Measurements from ENCODE around the gene CALN1. TPM values are rescaled to one million over a fixed set of nuclear protein-coding genes. Genes with fewer than 3 reads are reported as not detected.

CALN1 gene
- polyA plus RNA-seq, 4 donors, result 0.46 to 0.90 (median 0.55) TPM

- DNase-seq (ENCODE audit: low read depth in 4 of 4, low spot score in 3 of 4), result no peak
Measured at GRCh38 chr7:72016574-72016973, 395.6 kb downstream of the CALN1 start.

DNA sequence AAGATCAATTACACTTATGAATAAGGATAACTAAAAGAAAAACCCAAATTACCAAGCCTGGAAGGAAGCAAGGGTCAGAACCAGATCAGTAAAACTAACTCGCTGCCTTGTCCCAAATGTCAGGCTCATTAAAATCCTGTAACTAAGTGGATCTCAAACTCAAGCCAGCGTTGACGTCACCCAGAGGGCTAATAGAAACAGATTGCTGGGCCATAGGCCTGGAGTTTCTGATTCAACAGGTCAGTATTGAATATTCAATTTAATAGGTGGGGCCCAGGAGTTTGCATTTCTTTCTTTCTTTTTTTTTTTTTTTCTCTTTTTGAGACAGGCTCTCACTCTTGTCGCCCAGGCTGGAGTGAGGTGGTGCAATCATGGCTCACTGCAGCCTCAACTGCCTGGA lies 397.0 kb downstream of the CALN1 start:
- no peak for DNase-seq (ENCODE audit: low read depth in 4 of 4, low spot score in 3 of 4)

DNA sequence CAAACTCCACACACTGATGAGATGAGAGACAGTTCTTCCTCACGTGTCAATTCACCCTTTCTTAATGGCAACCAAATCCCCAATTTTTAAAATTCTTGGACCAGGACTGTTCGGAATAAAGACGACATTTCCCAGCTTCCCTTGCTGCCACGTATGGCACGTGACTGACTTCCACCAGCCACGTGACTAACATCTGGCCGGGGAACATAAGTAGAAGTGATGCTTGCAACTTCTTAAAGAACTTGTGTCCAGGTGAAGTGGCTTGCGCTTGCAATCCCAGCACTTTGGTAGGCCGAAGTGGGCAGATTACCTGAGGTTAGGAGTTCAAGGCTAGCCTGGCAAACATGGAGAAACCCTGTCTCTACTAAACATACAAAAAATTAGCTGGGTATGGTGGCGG lies 405.1 kb downstream of the CALN1 start:
- no peak for DNase-seq (ENCODE audit: low read depth in 4 of 4, low spot score in 3 of 4)

DNA sequence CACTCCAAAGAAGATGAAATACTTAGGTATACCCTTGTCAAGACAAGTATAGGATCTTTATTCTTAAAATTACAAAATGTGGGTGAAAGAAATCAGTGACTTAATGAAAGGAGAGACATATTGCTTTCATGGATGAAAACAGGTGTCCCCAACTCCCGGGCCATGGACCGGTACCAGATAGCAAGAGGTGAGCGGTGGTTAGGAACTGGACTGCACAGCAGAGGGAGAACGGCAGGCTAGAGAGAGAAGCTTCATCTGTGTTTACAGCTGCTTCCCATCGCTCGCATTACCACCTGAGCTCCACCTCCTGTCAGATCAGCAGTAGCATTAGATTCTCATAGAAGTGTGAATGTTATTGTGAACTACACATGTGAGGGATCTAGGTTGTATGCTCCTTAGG lies 408.9 kb downstream of the CALN1 start:
- DNase-seq (ENCODE audit: low read depth in 4 of 4, low spot score in 3 of 4), result no peak

GRCh38 chr7:71996141-71996540 lies 416.0 kb downstream of the CALN1 start:
- no peak for DNase-seq (ENCODE audit: low read depth in 4 of 4, low spot score in 3 of 4)

DNA sequence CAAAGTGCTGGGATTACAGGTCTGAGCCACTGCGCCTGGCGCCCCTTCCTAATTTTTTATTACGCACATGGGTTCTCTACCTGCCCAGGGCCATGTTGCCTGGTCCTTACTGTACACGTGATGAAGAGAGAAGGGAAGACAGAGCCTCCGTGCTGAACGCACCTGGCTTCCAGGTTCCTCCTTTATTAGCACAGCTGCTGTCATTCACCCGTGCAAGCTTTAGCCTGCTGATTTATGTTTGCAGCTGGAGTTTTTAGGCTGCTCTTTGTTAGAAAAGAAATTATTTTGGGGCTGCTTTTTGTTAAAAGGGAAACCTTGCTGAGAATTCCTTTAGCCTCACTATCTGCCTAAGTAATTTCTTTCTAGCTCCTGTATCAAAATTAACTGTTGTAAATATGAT lies 417.0 kb downstream of the CALN1 start:
- no peak for DNase-seq (ENCODE audit: low read depth in 4 of 4, low spot score in 3 of 4)

DNA sequence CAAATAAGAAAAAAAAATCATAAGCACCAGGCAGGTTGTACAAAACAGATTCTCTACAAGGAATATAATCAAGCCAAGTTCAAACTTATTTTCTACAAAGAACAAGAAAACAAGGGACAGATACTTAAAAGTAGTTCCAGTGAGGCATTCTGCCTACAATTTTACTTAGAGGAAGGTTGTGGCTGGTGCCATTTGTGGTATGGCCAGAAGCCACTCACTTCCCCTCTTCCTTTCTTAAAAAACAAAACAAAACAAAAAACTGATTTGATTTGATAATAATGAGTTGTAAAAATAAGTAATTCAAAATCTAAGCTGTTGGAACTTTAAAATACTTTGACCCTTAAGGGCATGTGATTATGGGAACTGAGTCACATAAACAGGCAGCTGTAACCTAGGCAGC lies 420.6 kb downstream of the CALN1 start:
- DNase-seq (ENCODE audit: low read depth in 4 of 4, low spot score in 3 of 4), result no peak

GRCh38 chr7:71990138-71990462 lies 422.0 kb downstream of the CALN1 start:
- no peak for DNase-seq (ENCODE audit: low read depth in 4 of 4, low spot score in 3 of 4)

GRCh38 chr7:71988201-71988600 lies 423.9 kb downstream of the CALN1 start:
- DNase-seq (ENCODE audit: low read depth in 4 of 4, low spot score in 3 of 4), result no peak

DNA sequence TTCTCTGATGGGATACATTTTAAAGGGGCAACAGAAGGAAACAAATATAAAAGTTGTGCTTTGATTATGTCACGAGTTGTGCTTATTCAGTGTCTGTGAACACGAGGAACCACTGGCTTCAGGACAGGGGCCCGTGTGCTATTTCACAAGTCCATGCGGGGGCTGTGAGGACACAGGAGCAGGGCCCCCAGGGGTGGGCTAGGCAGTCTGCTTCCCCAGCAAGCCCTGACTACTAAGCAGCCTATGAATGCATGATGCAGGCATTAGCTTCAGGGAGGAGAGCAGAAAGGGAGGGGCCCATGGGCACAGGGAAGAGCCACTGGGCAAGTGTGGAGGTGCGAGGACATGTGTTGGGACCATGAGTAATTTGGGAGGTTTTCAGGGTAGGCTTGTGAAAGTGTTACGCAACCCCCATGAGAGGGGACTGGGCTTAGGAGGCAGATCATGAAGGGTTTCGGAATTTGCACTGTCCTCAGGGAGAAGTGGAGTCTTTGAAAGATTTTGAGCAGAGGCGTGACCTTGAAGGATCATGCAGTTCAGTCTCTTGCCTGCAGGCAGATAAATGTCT lies 424.9 kb downstream of the CALN1 start:
- no peak for DNase-seq (ENCODE audit: low read depth in 4 of 4, low spot score in 3 of 4)

DNA sequence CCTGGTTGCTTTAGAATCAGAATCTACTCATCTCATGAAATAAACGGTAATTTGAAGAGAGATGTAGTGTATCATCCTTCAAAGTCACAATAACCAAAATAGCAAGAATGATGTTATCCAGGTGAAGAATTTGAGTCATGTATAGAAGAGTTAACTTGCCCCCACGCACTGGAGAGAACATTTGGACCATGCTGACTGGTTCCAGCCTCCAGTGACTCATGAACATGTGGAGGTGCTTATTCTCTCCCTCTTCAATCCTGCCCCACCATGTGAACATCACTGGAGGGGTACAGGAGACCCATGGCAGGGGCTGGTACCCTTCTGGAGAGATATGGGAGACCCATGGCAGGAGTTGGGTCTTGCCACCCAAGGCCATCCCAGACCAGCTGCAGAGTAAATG lies 427.8 kb downstream of the CALN1 start:
- DNase-seq (ENCODE audit: low read depth in 4 of 4, low spot score in 3 of 4), result no peak

GRCh38 chr7:71982851-71983250 lies 429.3 kb downstream of the CALN1 start:
- no peak for DNase-seq (ENCODE audit: low read depth in 4 of 4, low spot score in 3 of 4)

DNA sequence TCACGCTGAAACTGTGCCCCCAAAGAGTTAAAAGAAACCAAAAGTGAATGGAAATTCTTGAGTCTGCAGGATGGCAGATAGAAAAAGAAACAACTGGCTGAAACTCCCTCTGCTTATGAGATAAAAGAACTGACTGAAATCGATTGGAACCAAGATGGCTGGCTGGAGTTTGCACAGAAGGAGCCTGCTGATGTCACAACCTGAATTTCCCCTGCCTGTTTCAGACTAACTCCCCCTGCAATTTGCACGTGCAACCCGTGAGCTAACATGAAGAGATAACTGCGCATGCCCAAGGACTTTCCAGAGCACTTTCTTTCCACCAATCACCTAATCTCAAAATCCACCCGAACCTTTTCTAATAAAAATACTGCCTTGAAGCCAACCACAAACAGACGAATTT lies 435.5 kb downstream of the CALN1 start:
- DNase-seq (ENCODE audit: low read depth in 4 of 4, low spot score in 3 of 4), result no peak

- no peak for DNase-seq (ENCODE audit: low read depth in 4 of 4, low spot score in 3 of 4)
Measured at GRCh38 chr7:71974611-71975010, 437.5 kb downstream of the CALN1 start.

DNA sequence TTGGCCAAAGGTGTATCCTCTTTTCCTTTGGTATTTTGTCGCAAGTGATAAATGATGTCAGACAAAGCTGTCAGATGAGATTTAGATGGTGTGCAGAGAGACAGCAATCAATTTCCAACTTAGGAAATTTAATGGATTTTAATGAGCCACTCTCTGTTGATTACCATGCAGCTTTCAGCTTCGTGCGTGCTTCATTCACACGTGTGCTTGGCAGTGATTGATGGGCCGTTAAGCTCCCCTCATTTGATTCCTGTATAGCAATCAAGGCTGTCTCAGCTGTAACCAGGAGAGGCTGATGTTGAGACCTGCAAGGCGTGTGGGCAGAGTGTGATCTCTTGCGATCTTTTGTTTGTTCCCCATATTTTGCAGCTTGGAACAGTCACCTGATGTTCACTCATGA lies 439.6 kb downstream of the CALN1 start:
- DNase-seq (ENCODE audit: low read depth in 4 of 4, low spot score in 3 of 4), result no peak

DNA sequence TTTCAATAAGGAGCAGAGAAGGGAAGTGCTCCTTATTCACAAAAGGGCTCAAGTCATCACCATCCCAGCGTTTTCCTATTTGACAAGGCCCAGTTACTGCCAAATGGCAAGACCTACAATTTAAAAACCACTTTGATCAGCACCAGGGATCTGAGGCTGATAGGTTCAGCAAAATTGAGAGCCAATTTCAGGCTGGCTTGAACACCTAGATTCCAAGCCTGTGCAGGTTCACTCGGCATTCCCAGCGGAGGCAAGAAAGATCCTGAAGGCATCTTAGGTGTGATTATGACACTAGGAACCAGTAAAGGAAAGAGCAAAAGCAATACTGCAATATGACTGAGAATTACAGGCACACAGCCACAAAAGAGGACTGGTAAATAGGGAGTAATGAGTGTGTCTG lies 441.4 kb downstream of the CALN1 start:
- no peak for DNase-seq (ENCODE audit: low read depth in 4 of 4, low spot score in 3 of 4)

DNA sequence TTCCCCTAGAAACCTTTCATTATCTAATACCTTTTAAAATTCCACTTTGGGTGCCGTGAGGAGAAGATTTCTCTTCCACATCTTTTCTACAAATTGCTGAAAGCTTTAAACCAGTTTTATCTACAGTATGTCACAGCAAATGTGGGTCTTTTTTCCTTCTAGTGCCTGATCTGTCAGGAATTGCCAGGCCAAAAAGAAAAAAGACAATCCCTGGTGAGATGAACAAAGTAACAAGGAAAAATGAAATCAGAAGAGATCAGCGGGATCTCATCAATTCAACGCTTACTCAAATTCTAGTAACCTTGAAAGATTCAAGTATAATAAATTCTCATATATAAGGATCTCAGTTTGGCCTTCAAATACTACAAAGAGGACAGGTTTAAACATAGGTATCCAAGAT lies 449.5 kb downstream of the CALN1 start:
- no peak for DNase-seq (ENCODE audit: low read depth in 4 of 4, low spot score in 3 of 4)

DNA sequence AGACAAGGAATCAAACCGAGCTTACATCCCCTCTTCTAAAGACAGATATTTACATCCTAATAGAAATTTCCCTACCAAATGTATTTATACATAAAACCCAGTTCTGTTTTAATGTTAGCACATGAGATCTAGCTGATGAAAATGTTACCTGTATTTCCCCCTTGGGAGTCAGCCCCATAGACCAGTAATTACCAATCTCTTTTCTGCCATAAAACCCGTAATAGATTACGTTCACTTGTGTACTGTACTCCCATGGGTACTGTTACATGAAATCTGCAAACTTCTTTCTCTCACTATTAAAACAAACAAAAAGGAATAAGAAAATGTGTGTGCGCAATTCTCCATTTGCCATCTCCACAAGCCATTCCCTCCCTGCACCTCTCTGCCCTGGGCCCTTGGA lies 450.9 kb downstream of the CALN1 start:
- DNase-seq (ENCODE audit: low read depth in 4 of 4, low spot score in 3 of 4), result no peak

DNA sequence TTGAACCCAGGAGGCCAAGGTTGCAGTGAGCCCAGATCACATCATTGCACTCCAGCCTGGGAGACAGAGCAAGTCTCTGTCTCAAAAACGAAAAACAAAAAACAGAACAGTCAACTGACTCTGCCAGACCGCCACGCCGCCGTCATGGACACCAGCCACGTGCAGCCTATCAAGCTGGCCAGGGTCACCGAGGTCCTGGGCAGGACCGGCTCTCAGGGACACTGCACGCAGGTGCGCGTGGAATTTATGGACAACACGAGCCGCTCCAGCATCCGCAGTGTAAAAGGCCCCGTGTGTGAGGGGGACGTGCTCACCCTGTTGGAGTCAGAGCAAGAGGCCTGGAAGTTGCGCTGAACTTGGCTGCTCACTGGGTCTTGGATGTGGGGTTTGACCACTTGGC lies 470.0 kb downstream of the CALN1 start:
- DNase-seq (ENCODE audit: low read depth in 4 of 4, low spot score in 3 of 4), result no peak

- no peak for DNase-seq (ENCODE audit: low read depth in 4 of 4, low spot score in 3 of 4)
Measured at GRCh38 chr7:71937840-71938371, 474.2 kb downstream of the CALN1 start.

GRCh38 chr7:71935674-71936073 lies 476.5 kb downstream of the CALN1 start:
- no peak for DNase-seq (ENCODE audit: low read depth in 4 of 4, low spot score in 3 of 4)

- DNase-seq (ENCODE audit: low read depth in 4 of 4, low spot score in 3 of 4), result no peak
Measured at GRCh38 chr7:71933426-71933825, 478.7 kb downstream of the CALN1 start.

GRCh38 chr7:71925663-71926062 lies 486.5 kb downstream of the CALN1 start:
- no peak for DNase-seq (ENCODE audit: low read depth in 4 of 4, low spot score in 3 of 4)
